ENCODE measurements around the gene GSTCD.

- no peak for TF ChIP-seq CTCF (IDR thresholded peaks at IDR 0.05)
- TF ChIP-seq EZH2 (IDR thresholded peaks at IDR 0.05; ENCODE audit: borderline replicate concordance, insufficient read depth, low read depth, low read length, poor library complexity, severe bottlenecking), result no peak
Observed at GRCh38 chr4:105831189-105831588, 122.6 kb downstream of the GSTCD start.

Measured in B cell (primary cell).